ENCODE measurements around the gene TOPAZ1.
A peak's percentile ranks its signal among the peaks of the same experiment; 100 is the strongest.

GRCh38 chr3:44198284-44199269 is 43.1 kb upstream of the TOPAZ1 start:
- TF ChIP-seq, protein P1, sequence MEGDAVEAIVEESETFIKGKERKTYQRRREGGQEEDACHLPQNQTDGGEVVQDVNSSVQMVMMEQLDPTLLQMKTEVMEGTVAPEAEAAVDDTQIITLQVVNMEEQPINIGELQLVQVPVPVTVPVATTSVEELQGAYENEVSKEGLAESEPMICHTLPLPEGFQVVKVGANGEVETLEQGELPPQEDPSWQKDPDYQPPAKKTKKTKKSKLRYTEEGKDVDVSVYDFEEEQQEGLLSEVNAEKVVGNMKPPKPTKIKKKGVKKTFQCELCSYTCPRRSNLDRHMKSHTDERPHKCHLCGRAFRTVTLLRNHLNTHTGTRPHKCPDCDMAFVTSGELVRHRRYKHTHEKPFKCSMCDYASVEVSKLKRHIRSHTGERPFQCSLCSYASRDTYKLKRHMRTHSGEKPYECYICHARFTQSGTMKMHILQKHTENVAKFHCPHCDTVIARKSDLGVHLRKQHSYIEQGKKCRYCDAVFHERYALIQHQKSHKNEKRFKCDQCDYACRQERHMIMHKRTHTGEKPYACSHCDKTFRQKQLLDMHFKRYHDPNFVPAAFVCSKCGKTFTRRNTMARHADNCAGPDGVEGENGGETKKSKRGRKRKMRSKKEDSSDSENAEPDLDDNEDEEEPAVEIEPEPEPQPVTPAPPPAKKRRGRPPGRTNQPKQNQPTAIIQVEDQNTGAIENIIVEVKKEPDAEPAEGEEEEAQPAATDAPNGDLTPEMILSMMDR (conservative IDR thresholded peaks at IDR 0.05; ENCODE audit: low read depth, low read length), result peak; percentile 90
- TF ChIP-seq EZH2 (IDR thresholded peaks at IDR 0.05; ENCODE audit: low read length, unreplicated experiment), result no peak
- TF ChIP-seq EZH2phosphoT487 (IDR thresholded peaks at IDR 0.05; ENCODE audit: borderline replicate concordance, low read length), result no peak
